Measurements from ENCODE around the gene ARID1B.

Gene ARID1B

GRCh38 chr6:156946370-156946936 lies 169.3 kb downstream of the ARID1B start:
- DNase-seq = no peak

- DNase-seq = no peak
Observed at GRCh38 chr6:156948277-156948676, 171.1 kb downstream of the ARID1B start.

DNA sequence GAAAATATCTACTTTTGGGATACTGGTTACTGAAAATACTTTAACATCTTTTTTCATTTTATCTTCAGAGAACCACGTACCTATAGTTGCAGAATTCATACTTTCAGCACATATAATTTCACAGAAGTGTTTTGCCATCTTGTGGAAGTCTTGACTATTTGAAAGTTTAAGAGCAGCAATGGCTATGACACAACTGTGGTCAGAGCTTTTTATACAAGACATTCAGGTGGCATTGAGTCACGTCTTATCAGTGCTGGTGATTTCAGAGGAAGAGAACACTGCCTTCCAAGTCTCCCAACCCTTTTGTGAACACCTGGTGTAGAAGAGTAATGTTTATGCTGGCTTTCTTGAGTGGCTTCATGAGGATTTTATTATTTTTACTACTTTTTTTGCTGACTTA lies 171.6 kb downstream of the ARID1B start:
- no peak for DNase-seq

GRCh38 chr6:156949376-156949775 lies 172.2 kb downstream of the ARID1B start:
- DNase-seq = no peak

DNA sequence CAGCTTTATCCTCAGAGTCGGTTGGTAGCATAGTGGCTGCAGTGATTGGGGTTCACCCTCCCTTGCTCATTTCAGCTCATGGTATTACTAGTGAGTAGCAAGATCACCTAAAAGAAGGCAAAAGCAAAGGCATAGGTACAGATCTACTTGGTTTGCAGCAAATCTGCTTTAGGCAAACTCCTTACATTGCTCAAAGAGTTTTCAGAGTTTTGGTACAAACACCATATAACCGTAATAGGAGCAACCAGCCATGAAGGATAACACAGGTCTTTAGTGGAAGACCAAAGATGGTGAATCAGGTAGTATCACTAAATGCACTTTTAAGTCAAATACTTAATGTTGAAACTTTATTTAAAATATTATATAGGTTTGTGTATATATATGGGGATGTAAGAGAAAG lies 172.9 kb downstream of the ARID1B start:
- DNase-seq = no peak

- DNase-seq = no peak
Observed at GRCh38 chr6:156950531-156950930, 173.4 kb downstream of the ARID1B start.

GRCh38 chr6:156952401-156952800 lies 175.2 kb downstream of the ARID1B start:
- no peak for DNase-seq

DNA sequence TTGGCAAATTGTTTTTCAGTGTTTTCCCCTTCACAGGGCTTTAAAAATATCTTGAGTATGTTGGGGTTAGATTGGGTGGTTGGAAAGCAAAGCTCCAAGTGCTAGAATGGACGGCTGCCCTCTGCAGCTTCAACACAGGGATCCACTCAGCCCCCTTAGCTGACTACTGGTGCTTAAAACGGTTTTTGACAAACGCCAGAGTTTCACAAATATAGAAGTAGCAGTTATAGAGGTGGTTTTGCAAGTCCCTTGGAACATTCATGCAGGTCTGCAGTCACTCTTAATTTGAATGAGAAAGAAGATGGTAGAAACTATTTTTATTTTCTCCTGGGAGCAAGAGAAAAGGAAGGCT lies 175.9 kb downstream of the ARID1B start:
- no peak for DNase-seq

- DNase-seq = no peak
Observed at GRCh38 chr6:156953479-156954146, 176.4 kb downstream of the ARID1B start.

DNA sequence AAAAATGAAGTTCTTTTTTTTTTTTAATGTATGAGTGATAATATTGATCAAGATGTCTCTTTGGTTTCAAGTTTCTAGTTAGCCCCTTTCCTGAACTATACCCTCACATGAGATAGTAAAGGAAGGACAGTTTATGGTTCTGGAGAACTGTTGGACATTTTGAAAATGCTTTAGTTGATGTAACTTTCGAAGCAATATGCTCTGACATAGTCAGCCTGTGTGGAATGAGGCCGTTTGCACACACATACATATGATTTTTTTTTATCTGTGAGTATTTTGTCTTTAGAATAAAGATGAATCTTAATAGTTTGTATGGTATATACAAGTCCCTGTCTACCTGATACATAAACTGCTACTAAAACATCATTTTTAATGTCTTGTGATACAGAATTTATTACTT lies 177.0 kb downstream of the ARID1B start:
- no peak for DNase-seq

- no peak for DNase-seq
Observed at GRCh38 chr6:156954816-156955215, 177.6 kb downstream of the ARID1B start.

- DNase-seq = no peak
Observed at GRCh38 chr6:156955494-156956183, 178.5 kb downstream of the ARID1B start.

GRCh38 chr6:156956286-156956685 lies 179.1 kb downstream of the ARID1B start:
- no peak for DNase-seq

DNA sequence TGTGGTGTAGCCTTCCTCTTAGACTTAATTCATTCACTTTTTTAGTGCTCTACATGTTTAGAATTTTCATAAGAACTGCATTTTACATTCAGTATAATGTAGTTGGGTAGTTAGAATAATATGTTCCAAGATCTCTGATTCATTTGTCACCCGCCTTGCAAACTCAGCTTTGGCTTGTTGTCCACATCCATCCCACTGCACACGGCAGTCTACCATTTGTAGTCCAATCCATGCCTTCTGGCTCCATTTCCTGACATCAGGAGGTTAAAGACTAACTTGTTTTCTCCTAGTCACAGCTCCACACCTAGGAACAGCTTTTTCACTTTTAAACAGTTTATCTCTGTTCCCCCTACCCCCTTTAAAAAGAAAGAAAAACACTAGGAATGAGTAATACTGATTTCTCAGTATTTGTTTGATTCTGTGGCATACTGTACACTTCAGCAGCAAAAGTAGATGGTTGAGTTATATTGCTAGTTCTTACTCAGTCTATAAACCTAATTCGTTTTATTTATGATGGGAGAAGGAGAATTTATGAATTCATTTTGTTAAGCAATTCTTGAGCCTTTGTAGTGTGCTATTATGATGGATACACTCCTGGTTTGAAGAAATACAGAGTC lies 180.9 kb downstream of the ARID1B start:
- no peak for DNase-seq

DNA sequence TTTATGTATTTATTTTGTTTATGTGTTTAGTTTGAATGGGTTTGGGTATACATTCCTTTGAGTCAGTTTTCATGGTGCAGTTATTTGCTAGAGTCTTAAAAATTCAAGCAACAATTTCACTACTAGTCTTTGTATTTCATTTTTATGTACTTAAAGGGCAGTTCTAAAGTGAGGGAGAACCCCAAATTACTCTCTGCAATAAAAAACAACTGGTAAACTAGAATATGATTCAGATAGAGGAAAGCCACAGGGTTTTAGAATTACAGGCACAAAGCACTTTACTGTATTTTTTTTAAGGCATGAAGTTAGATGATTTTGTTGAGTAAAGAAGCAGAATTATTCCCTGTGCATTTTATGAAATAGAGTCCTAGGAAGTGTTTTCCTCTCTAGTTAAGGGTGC lies 183.3 kb downstream of the ARID1B start:
- DNase-seq = no peak

GRCh38 chr6:156961282-156961892 lies 184.2 kb downstream of the ARID1B start:
- no peak for DNase-seq

DNA sequence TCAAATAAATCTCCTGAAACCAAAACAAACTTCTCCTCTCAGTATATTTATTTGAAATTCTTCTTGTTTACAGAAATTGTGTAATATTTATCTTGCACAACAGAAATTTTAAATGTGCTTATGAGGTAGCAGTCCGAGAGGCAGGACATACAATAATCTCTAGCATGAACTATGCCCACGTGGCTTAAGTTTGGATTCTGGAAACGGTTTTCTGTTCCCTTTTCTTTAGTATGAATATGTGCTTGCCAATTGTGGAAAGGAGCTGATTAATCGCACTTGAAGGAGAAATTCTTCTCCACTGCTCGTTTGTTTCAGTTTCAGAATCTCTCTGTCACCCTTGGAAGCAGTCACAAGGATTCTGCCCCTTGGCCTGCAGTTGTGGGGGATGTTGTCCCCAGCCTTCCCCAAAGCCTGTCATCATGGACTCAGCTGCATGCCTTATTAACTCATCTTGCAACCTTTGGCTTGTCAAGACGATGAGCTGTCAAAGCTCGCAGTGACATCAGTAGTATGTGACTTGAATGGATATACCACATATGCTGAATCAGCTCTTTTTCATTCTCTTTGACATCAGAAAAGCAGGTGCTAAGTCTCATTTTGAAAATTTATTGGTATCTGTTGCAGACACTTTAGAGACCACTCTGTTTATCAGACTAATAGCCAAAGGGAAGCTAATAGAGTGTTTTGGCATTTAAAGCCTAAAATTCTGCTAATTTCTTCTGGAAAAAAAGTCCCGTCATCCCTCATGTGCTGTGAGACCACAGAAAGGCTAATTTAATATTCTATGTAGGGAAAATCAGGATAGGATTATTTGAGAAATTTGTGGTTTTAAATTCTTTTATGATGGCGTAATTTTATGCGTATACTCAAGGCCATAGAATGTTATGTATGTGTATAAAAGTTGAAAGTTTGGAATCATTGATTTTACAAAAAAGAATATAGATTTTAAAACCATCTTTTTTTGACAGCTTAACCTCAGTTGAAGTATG lies 186.8 kb downstream of the ARID1B start:
- DNase-seq = no peak

DNA sequence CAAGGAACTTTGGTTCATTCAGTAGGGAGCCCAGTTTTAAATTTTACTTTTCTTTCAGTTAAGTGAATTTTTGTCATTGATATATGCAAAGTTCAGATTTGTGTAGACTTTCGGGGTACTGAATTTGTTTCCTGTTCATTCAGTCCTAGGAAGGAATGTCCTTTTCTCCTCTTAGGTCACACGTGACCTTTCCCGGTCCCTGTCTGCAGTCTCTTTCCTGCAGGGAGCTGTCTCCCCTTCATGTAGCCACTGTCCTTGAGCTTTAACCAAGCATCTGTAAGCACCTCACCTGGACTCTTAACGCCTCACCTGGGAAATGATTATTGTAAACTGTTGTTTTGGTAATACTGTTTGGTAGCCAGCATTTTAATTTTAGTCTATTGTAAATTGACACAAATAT lies 190.7 kb downstream of the ARID1B start:
- no peak for DNase-seq

DNA sequence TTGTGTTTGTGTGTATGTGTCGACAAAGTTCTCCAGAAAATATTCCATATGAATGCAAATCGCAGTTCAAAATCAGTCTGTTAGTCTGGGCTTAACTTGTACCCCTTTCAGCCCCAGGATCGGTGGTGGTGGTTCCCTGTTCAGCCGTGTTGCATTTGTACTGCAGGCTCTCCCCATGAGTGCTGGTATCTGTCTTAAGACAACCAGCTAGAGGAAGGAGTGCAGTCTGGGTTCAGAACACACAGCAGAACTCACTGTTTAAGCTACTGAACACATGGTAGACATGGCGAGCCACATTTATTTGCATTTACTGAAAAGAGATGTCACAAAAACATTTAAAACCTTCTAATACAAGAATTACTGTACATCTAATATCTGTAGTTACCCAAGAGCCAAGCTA lies 192.1 kb downstream of the ARID1B start:
- no peak for DNase-seq

DNA sequence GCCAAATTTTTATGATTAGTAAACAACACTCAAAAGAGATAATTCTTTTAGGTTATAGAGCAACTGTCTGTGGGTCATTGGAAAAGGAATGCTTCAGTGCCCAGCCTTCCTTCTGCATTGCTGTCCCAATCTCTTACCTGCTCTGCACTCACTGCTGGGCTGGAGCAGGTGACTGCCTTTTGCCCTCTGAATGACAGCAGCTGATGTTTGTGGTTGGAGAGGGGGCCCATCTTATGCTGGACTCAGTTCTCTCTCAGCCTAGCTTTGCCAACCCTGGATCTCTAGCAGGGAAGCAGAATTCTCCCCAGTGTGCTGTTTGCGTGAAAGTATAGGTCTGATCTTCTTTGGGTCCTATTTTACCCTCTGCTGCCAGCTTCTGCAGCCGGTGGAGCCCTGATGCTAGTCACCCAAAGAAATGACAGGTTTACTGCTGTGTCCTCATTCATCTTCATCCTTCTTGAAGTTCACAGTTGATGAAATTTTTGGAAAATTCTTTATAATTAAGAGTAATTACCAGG lies 193.5 kb downstream of the ARID1B start:
- DNase-seq = no peak

GRCh38 chr6:156971153-156971885 lies 194.1 kb downstream of the ARID1B start:
- no peak for DNase-seq
